GM21447 (cell line): ENCODE measurements around the gene TRAIP.

Experiments used
- ATAC-seq: cut with Tn5 transposase; IDR thresholded peaks from one replicate; pipeline ENCODE4 v1.9.1; 2021; ENCODE audit not compliant: unreplicated experiment

Gene TRAIP

GRCh38 chr3:49876567-49876966, 20.2 kb upstream of the TRAIP start:
- ATAC-seq, result no peak

GRCh38 chr3:49873623-49874022, 17.3 kb upstream of the TRAIP start:
- no peak for ATAC-seq

- ATAC-seq, result no peak
These were observed 16.5 kb upstream of the TRAIP start for GRCh38 chr3:49872801-49873281.

GRCh38 chr3:49871531-49872153, 15.3 kb upstream of the TRAIP start:
- no peak for ATAC-seq

- no peak for ATAC-seq
These were observed 13.3 kb upstream of the TRAIP start, which contains the start of gene CAMKV for GRCh38 chr3:49869525-49870126. Gene CAMKV (minus strand): TSS chr3:49869906. CDS start chr3:49862388, 7,518 bp downstream.

GRCh38 chr3:49868862-49869466, 12.6 kb upstream of the TRAIP start:
- ATAC-seq, result no peak

GRCh38 chr3:49867871-49868321, 11.5 kb upstream of the TRAIP start:
- ATAC-seq, result no peak

- ATAC-seq, result no peak
These were observed 11.0 kb upstream of the TRAIP start for GRCh38 chr3:49867400-49867799.

GRCh38 chr3:49865198-49865784, 8.9 kb upstream of the TRAIP start:
- no peak for ATAC-seq

- no peak for ATAC-seq
These were observed 8.1 kb upstream of the TRAIP start for GRCh38 chr3:49864505-49864904.

GRCh38 chr3:49859576-49860305, 3.4 kb upstream of the TRAIP start:
- ATAC-seq, result no peak

GRCh38 chr3:49855662-49856061, 702 bp downstream of the TRAIP start:
- no peak for ATAC-seq

- ATAC-seq, result no peak
These were observed 10.7 kb downstream of the TRAIP start for GRCh38 chr3:49845694-49846093.

- no peak for ATAC-seq
These were observed 11.7 kb downstream of the TRAIP start for GRCh38 chr3:49844464-49845183.

GRCh38 chr3:49842843-49843517, 13.4 kb downstream of the TRAIP start:
- ATAC-seq, result no peak

- ATAC-seq, result no peak
These were observed 14.6 kb downstream of the TRAIP start for GRCh38 chr3:49841806-49842205.

- ATAC-seq, result no peak
These were observed 15.2 kb downstream of the TRAIP start for GRCh38 chr3:49841126-49841696.

GRCh38 chr3:49840388-49840787, 16.0 kb downstream of the TRAIP start:
- ATAC-seq, result no peak

GRCh38 chr3:49839193-49839809, 17.1 kb downstream of the TRAIP start:
- ATAC-seq, result no peak
